DND-41 (cell line): ENCODE data around the gene DNAJA3.

Experiments
- EZH2 ChIP-seq: IDR thresholded peaks from 3 replicates; pipeline ENCODE4 v1.6.1; 2012; ENCODE audit warnings: borderline replicate concordance, low read depth, mild to moderate bottlenecking, moderate library complexity, low read length, inconsistent platforms; ENCODE audit not compliant: severe bottlenecking
- TF ChIP-seq, protein P1 (sequence below): IDR thresholded peaks from 2 replicates; pipeline ENCODE4 v1.5.1; 2012; ENCODE audit warnings: borderline replicate concordance, low read length, moderate library complexity, mild to moderate bottlenecking; ENCODE audit not compliant: poor library complexity, severe bottlenecking; ENCODE audit errors: extremely low read depth

DNA sequence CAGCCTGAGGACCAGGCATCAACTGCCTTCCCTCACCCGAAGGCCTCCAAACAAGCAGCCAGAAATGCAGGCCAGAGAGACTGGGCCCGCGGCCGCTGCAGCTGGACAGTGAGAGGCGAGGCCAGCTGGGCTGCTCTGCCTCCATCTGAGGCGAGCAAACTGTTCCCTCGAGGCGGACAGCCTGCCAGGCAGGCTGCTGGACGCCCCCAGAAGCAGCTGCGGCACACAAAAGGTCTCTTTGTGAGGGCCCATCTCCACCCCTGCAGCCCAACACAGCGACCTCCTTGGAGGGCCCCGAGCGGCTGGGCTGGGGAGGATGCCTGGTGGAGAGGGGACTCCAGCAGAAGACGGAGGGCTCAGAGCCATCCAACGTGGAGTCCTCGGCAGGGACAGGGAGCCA, 14.0 kb upstream of the DNAJA3 start:
- TF ChIP-seq, protein P1, sequence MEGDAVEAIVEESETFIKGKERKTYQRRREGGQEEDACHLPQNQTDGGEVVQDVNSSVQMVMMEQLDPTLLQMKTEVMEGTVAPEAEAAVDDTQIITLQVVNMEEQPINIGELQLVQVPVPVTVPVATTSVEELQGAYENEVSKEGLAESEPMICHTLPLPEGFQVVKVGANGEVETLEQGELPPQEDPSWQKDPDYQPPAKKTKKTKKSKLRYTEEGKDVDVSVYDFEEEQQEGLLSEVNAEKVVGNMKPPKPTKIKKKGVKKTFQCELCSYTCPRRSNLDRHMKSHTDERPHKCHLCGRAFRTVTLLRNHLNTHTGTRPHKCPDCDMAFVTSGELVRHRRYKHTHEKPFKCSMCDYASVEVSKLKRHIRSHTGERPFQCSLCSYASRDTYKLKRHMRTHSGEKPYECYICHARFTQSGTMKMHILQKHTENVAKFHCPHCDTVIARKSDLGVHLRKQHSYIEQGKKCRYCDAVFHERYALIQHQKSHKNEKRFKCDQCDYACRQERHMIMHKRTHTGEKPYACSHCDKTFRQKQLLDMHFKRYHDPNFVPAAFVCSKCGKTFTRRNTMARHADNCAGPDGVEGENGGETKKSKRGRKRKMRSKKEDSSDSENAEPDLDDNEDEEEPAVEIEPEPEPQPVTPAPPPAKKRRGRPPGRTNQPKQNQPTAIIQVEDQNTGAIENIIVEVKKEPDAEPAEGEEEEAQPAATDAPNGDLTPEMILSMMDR: no peak
- no peak for TF ChIP-seq EZH2
